HG03460 (cell line): ENCODE data around the gene GPR61.

ENCODE experiments used
- ATAC-seq: cut with Tn5 transposase; IDR thresholded peaks from one replicate; pipeline ENCODE4 v1.9.1; 2021; ENCODE audit not compliant: unreplicated experiment

GPR61 gene

GRCh38 chr1:109564194-109564878 lies 24.7 kb downstream of the GPR61 start:
- ATAC-seq: no peak

GRCh38 chr1:109565241-109565640 lies 25.6 kb downstream of the GPR61 start:
- ATAC-seq: no peak

DNA sequence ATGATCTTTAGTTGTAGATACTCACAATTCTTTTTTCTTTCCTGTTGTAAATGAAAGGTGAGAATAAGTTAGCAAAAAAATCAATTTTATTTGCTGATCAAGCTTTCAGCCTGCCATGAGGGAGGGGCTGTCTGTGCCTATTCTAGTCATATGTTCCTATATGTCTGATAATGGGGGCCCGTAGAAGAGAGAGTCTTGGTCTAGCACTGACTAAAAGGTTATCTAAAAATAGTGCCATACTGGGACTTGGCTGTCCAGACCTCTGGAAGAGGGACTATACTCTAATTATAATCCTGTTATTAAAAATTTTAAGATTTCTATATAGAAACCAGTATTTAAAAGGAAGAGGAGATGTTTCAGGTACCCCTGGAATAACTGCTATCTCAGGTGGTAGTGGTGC lies 27.3 kb downstream of the GPR61 start:
- no peak for ATAC-seq

DNA sequence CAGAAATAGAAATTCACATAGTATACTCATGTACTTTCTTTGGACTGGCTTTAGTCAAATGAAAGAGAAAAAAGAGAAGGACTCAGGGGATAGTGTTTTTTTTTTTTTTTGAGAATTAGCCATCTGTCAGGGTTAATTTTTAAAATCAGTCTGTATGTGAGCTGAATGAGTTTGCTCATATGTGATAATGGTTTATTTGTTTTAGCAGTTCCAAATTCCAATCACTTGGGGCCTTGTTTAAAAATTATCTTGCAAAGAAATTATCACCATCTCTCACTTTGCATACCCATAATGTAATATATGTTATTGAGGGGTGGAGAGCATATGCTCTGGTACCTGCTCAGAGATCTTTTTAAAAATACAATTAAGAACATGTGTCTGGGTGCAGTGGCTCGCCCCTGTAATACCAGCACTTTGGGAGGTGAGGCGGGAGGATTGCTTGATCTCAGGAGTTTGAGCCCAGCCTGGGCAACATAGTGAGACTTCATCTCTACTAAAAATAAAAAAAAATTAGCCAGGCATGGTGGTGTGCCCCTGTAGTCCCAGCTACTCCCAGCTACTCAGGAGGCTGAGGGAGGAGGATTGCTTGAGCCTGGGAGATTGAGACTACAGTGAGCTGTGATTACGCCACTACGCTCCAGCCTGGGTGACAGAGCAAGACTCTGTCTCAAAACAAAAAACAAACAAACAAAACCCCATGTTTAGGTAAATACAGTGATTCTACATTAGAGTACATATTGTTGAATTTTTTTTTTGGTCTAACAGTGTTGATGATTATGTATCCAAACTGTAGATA lies 28.4 kb downstream of the GPR61 start:
- ATAC-seq: no peak

DNA sequence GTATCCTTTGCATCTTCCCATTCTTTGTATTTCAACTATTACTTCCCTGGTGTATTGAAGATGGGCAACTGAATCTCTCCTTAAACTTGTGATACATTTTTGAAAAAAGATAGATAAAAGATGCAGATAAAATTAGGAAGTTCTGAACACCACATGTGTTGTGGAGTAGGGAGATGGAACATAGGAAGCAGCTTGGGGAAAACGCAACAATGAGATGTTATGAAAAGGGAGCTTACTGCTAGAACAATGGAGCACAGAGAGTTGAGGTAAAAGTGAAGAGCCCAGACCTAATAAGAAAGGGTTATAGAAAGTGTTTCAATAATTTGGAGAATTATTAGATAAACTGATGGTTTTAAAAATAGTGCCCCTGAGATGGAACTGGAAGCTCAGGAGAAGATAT lies 29.7 kb downstream of the GPR61 start:
- ATAC-seq: no peak

GRCh38 chr1:109570414-109570813 lies 30.7 kb downstream of the GPR61 start:
- ATAC-seq: no peak

DNA sequence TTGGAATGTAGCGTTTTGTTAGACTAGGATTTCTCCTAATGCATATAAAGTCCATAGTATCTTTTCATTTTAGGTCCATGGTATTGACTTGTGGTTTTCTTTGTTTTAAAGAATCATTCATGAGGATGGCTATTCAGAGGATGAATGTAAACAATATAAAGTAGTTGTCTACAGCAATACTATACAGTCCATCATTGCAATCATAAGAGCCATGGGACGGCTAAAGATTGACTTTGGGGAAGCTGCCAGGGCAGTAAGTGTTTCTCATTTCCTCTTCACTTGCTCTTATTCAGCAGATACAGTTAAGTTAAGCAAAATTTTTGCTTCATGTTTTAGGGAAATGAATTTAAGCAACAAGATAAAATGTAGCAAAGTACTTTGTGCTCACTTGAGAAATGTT lies 34.1 kb downstream of the GPR61 start:
- no peak for ATAC-seq

DNA sequence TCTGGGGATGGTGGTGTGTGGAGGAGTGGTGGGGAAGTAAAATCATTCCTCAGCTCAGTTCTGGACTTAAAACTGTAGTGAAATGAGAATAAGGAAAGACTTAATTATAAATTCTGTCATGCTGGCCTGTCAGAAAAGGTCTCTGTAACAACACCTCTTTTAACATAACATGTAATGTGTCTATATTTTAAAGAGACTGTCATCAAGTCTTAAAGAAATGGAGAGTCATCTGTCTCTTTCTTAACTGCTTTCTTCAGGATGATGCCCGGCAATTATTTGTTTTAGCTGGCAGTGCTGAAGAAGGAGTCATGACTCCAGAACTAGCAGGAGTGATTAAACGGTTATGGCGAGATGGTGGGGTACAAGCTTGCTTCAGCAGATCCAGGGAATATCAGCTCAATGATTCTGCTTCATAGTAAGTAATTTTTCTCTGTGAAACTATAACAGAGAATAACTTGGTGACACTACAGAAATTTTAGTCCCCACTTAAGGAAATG lies 39.3 kb downstream of the GPR61 start:
- no peak for ATAC-seq

- ATAC-seq: no peak
Measured at GRCh38 chr1:109579491-109579890, 39.8 kb downstream of the GPR61 start.

- ATAC-seq: no peak
Measured at GRCh38 chr1:109582021-109582420, 42.3 kb downstream of the GPR61 start.

DNA sequence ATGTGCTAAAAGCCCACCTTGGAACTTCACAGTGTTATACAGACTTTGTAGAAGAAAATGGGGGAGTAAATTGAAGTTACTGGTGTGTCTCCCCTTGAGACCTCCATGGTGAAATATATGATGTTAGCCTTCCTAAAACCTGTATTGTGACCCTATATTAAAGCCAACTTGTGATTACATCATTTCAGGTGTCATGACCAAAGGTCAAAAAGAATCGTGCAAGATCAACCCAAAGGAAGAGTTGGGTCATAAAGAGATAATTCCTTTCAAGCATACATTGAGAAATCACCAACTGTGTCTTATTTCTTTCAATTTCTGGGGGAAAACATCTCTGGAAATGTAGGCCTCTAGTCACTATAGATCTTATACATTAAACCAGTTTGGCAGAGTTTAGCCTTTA lies 45.1 kb downstream of the GPR61 start:
- ATAC-seq: no peak

DNA sequence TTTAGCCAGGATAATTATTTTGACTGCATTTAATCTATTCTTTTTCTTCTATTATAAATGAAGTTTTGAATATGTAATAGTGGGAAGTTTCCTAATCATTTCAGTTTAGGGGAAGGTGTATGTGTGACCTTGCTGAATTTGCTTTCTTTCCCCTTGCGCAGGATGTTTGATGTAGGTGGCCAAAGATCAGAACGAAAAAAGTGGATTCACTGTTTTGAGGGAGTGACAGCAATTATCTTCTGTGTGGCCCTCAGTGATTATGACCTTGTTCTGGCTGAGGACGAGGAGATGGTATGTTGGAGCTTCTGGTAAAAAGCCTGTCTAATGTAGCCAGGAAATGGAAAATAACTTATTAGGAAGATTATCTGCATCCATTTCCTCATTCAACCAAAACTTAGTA lies 46.4 kb downstream of the GPR61 start:
- ATAC-seq: no peak

GRCh38 chr1:109589177-109589576 lies 49.5 kb downstream of the GPR61 start:
- ATAC-seq: no peak

GRCh38 chr1:109589679-109590078 lies 50.0 kb downstream of the GPR61 start:
- ATAC-seq: no peak

DNA sequence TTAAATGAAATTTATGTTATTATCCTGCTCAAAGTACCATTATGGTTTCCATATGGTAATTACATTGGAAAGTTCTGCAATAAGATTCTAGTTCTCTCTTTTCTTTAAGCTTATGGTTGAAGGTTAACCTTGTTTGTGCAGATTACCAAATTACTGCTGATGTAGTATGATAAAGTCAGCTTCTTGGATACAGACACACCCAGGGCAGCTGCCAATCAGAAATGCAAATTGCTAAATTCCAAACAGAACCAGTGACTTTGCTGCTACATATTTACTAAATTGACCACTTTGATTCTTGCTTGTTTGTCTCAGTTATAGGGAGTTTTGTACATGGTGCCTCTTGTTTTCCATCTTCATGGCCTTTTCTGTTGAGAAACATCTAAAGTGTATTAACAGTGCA lies 53.2 kb downstream of the GPR61 start:
- no peak for ATAC-seq

DNA sequence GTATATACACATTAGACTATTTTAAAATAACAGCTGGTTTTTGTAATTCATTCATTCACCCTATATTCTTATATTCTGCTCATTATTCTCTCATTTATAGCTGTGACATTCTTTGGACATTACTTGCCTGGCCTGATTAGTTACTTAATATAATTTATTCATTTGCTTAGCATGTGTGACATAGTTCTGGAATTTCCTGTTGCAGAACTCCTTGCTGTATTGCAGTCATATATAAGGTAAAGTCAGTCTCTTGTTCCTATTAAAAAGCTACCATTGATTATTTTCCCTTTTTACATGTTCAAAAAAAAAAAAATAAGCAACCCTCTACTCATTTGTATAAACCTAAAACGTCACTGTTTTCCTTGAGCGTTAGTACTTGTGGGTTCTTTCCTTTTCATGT lies 55.9 kb downstream of the GPR61 start:
- no peak for ATAC-seq
